ENCODE measurements around the gene ROCK2. TPM values are rescaled to one million over a fixed set of nuclear protein-coding genes. Genes with fewer than 3 reads are reported as not detected.

ROCK2 gene
- total and polyA plus RNA-seq, 2 of the 13 experiments (the other 11 are each of a cell fraction or from before 2014, with no cell fraction given): 38.1 to 119 TPM

- TF ChIP-seq DDIT3 (CRISPR knock-in tag; IDR thresholded peaks at IDR 0.05) (no peak), SIN3A (IDR thresholded peaks at IDR 0.05; ENCODE audit: borderline replicate concordance, low read depth, low read length) (peak; percentile 72; the same call in 1 of the 2 replicates), ZMAT3 (CRISPR knock-in tag; conservative IDR thresholded peaks at IDR 0.05) (no peak), ZNF280B (CRISPR knock-in tag; IDR thresholded peaks at IDR 0.05; ENCODE audit: borderline replicate concordance) (no peak), ZNF615 (CRISPR knock-in tag; IDR thresholded peaks at IDR 0.05; ENCODE audit: borderline replicate concordance) (no peak), HOXD1 (CRISPR knock-in tag; IDR thresholded peaks at IDR 0.05) (no peak), PCBP2 (optimal IDR thresholded peaks at IDR 0.05; ENCODE audit: low read depth, low read length, poor library complexity, severe bottlenecking) (no peak), TGIF2 (CRISPR knock-in tag; IDR thresholded peaks at IDR 0.05) (no peak), ZNF160 (CRISPR knock-in tag; IDR thresholded peaks at IDR 0.05) (no peak), REXO4 (CRISPR knock-in tag; IDR thresholded peaks at IDR 0.05; ENCODE audit: borderline replicate concordance) (no peak), TAF15 (IDR thresholded peaks at IDR 0.05; ENCODE audit: low read depth, low read length, poor library complexity, severe bottlenecking) (no peak), RBM22 (optimal IDR thresholded peaks at IDR 0.05; ENCODE audit: low read length) (peak; percentile 79), FOXA3 (CRISPR knock-in tag; IDR thresholded peaks at IDR 0.05) (peak; percentile 7; the same call in 1 of the 2 replicates), ZNF703 (CRISPR knock-in tag; IDR thresholded peaks at IDR 0.05; ENCODE audit: borderline replicate concordance) (no peak), ZNF101 (CRISPR knock-in tag; IDR thresholded peaks at IDR 0.05; ENCODE audit: borderline replicate concordance, low read depth) (no peak), ZNF230 (CRISPR knock-in tag; IDR thresholded peaks at IDR 0.05) (no peak), FOXP1 (IDR thresholded peaks at IDR 0.05) (no peak), FOXP1 (CRISPR knock-in tag; IDR thresholded peaks at IDR 0.05) (no peak), ZFP36 (IDR thresholded peaks at IDR 0.05; ENCODE audit: borderline replicate concordance, low read depth, low read length, partially characterized antibody) (no peak), ZSCAN21 (CRISPR knock-in tag; IDR thresholded peaks at IDR 0.05; ENCODE audit: borderline replicate concordance) (0 out of 2 replicates have a peak, but pooled peaks have one; percentile 13), CC2D1A (CRISPR knock-in tag; IDR thresholded peaks at IDR 0.05) (no peak), ZNF646 (CRISPR knock-in tag; IDR thresholded peaks at IDR 0.05) (no peak), KDM6A (CRISPR knock-in tag; IDR thresholded peaks at IDR 0.05; ENCODE audit: low read depth) (no peak)
Observed at GRCh38 chr2:11363868-11364564, 19.6 kb upstream of the ROCK2 start (continued).

All from HepG2 (cell line).